Stomach (tissue), 9 donors: ENCODE results near the gene YIPF4. TPM values are rescaled to one million over a fixed set of nuclear protein-coding genes. Genes with fewer than 3 reads are reported as not detected.
"Not testable (repeated sequence)": the region's sequence is repeated elsewhere in the genome, so short reads cannot be mapped to it uniquely, and the experiment has no call there.

ENCODE experiments used
- DNase-seq, 2 donors: peaks; one replicate each; pipeline versions ENCODE4 v3.0.0 to v3.0.0-alpha.2; 2013 to 2019
- H3K27ac ChIP-seq, 5 donors: fragments of 200-600 bp in 4 of 5; sonication (generic) in 4 of 5; one replicate each; pipeline ENCODE4 v1.5.1; 2013 to 2019; ENCODE audit warnings: mild to moderate bottlenecking in 1 of 5, moderate library complexity in 1 of 5
- H3K27me3 ChIP-seq, 3 donors: fragments of 200-600 bp; sonication (generic); one replicate each; pipeline ENCODE4 v1.5.1; 2017 to 2019; ENCODE audit warnings: mixed run types in 1 of 3
- H3K36me3 ChIP-seq, 4 donors: fragments of 200-600 bp; sonication (generic); 1 replicate in 3 of 4; 2 replicates in 1 of 4; pipeline ENCODE4 v1.5.1; 2016 to 2019
- H3K4me1 ChIP-seq, 4 donors: fragments of 200-600 bp; sonication (generic); one replicate each; pipeline ENCODE4 v1.5.1; 2016 to 2019
- H3K4me3 ChIP-seq, 4 donors: fragments of 200-600 bp; sonication (generic) in 3 of 4; one replicate each; pipeline ENCODE4 v1.5.1; 2016 to 2019; ENCODE audit warnings: mild to moderate bottlenecking in 1 of 4
- H3K9me3 ChIP-seq, 4 donors: fragments of 200-600 bp; sonication (generic); one replicate each; pipeline ENCODE4 v1.5.1; 2016 to 2019
- CTCF ChIP-seq, 7 experiments: fragments of 450-650 bp in 4 of 7; fragments of 200-600 bp in 3 of 7; sonication (generic) in 3 of 7; IDR thresholded peaks; one replicate each; pipeline ENCODE4 v1.5.1; 2016 to 2019; ENCODE audit warnings: antibody characterized with exemption in 7 of 7, control low read depth in 2 of 7, mild to moderate bottlenecking in 1 of 7
- EP300 ChIP-seq: sonication (generic); formaldehyde crosslinking; IDR thresholded peaks from one replicate; pipeline ENCODE4 v1.6.1; 2017; ENCODE audit warnings: antibody characterized with exemption
- POLR2A ChIP-seq, 4 donors: fragments of 450-650 bp; IDR thresholded peaks; one replicate each; pipeline ENCODE4 v1.6.1; 2016; ENCODE audit warnings: antibody characterized with exemption in 4 of 4, control low read depth in 2 of 4, mild to moderate bottlenecking in 1 of 4, moderate library complexity in 1 of 4
- POLR2AphosphoS5 ChIP-seq, 3 donors: sonication (generic); formaldehyde crosslinking; IDR thresholded peaks; one replicate each; pipeline ENCODE4 v1.6.1; 2016; ENCODE audit warnings: antibody characterized with exemption in 3 of 3
- WGBS, 5 donors: extraction: QIAGEN DNeasy Blood & Tissue Kit in 3 of 5; methylation state at CpG; one replicate each; pipeline versions ENCODE4 v1.1.5 to v1.1.7; 2013 to 2018; 5-methylcytosine and 5-hydroxymethylcytosine counted together
- intact Hi-C: fragments of 100-400 bp; cut with DNase I; formaldehyde crosslinking; loops from one replicate; pipeline ENCODE4 v1.15.1; 2023; ENCODE audit warnings: low total_unique reads
- polyA plus RNA-seq, 3 donors: library from polyadenylated mRNA; stranded (reverse); fragments of 200-250 nt; gene quantifications; one replicate each; pipeline ENCODE4 v1.2.3, GENCODE V29; 2013
- total RNA-seq, 5 donors: library from RNA; depleted of rRNA; stranded (reverse); fragments of >200 nt; gene quantifications; one replicate each; pipeline versions ENCODE4 v1.1.0 to v1.2.3, GENCODE V29; 2014 to 2016
- donor health status: healthy with polysubstance abuse.
- donor health status: Bipolar disorder and iron deficiency.
- donor health status: healthy.

The YIPF4 gene
- total and polyA plus RNA-seq, 8 donors = 5.3 to 68.3 (median 10.2) TPM

GRCh38 chr2:32291746-32292145, 14.0 kb downstream of the YIPF4 start:
- Histone ChIP-seq H3K27me3 (no peaks in the 10 kb centered on the region), H3K36me3 (peaks cover 3 to 57% (median 50%) of the 10 kb centered on the region in 4 donors), H3K27ac (no peak overlapping the region), H3K4me3 (no peak overlapping the region), H3K9me3 (no peaks in the 10 kb centered on the region), H3K4me1 (peaks cover 11 to 48% (median 22%) of the 10 kb centered on the region in 4 donors)
- WGBS, 5 donors = 27 to 52% (median 36%) methylated on average over 2 of the region's 2 CpGs
- intact Hi-C loops = no loop called here
- no peak for TF ChIP-seq EP300
- no peak for TF ChIP-seq POLR2A (IDR thresholded peaks at IDR 0.05)
- no peak for TF ChIP-seq CTCF (IDR thresholded peaks at IDR 0.05)
- no peak for TF ChIP-seq POLR2AphosphoS5 (IDR thresholded peaks at IDR 0.05)
- DNase-seq = peak; percentile 32 to 58

- H3K36me3 ChIP-seq = peaks cover 3 to 70% (median 66%) of the 10 kb centered on the region in 4 donors
- H3K9me3 ChIP-seq, intact Hi-C loops, H3K27ac ChIP-seq, H3K27me3 ChIP-seq, H3K4me3 ChIP-seq, DNase-seq: not testable (repeated sequence)
- 95 to 100% (median 99%) methylated on average over 3 to 17 of the region's 26 CpGs for WGBS, 5 donors
- H3K4me1 ChIP-seq = peaks cover 10 to 34% (median 16%) of the 10 kb centered on the region in 4 donors
Observed at GRCh38 chr2:32293493-32293892, 15.8 kb downstream of the YIPF4 start.

- H3K36me3 ChIP-seq = peaks cover 3 to 76% (median 71%) of the 10 kb centered on the region in 4 donors
- H3K27ac ChIP-seq, H3K4me3 ChIP-seq, H3K9me3 ChIP-seq, H3K27me3 ChIP-seq, DNase-seq, intact Hi-C loops: not testable (repeated sequence)
- 95 to 99% (median 98%) methylated on average over 13 to 43 of the region's 43 CpGs for WGBS, 5 donors
- H3K4me1 ChIP-seq = peaks cover 5 to 28% (median 11%) of the 10 kb centered on the region in 4 donors
Observed at GRCh38 chr2:32293966-32294562, 16.4 kb downstream of the YIPF4 start.

- H3K4me3 ChIP-seq = no peak overlapping the region
- intact Hi-C loops = no loop called here
- TF ChIP-seq POLR2A (IDR thresholded peaks at IDR 0.05) (no peak), POLR2AphosphoS5 (IDR thresholded peaks at IDR 0.05) (no peak), CTCF (IDR thresholded peaks at IDR 0.05) (no peak), EP300 (no peak)
- no peaks in the 10 kb centered on the region for H3K27me3 ChIP-seq
- no peak for DNase-seq
- no peaks in the 10 kb centered on the region for H3K4me1 ChIP-seq
- H3K36me3 ChIP-seq = peaks cover 0 to 57% (median 50%) of the 10 kb centered on the region in 4 donors
- WGBS, 5 donors = 95 to 99% (median 96%) methylated on average over 7 of the region's 7 CpGs
- no peaks in the 10 kb centered on the region for H3K9me3 ChIP-seq
- H3K27ac ChIP-seq = no peak overlapping the region
Observed at GRCh38 chr2:32310577-32310976, 32.9 kb downstream of the YIPF4 start.

- TF ChIP-seq POLR2AphosphoS5 (IDR thresholded peaks at IDR 0.05) (no peak), CTCF (IDR thresholded peaks at IDR 0.05) (no peak), POLR2A (IDR thresholded peaks at IDR 0.05) (no peak), EP300 (no peak)
- intact Hi-C loops = no loop called here
- 79 to 98% (median 95%) methylated on average over 1 of the region's 1 CpG for WGBS, 5 donors
- peaks cover 0 to 24% (median 20%) of the 10 kb centered on the region in 4 donors for H3K36me3 ChIP-seq
- H3K27me3 ChIP-seq = no peaks in the 10 kb centered on the region
- DNase-seq = no peak
- H3K9me3 ChIP-seq = no peaks in the 10 kb centered on the region
- no peak overlapping the region for H3K4me3 ChIP-seq
- no peak overlapping the region for H3K27ac ChIP-seq
- H3K4me1 ChIP-seq = no peaks in the 10 kb centered on the region
Observed at GRCh38 chr2:32314886-32315285, 37.2 kb downstream of the YIPF4 start.

- H3K4me3 ChIP-seq, H3K9me3 ChIP-seq, intact Hi-C loops, H3K36me3 ChIP-seq, DNase-seq, H3K27me3 ChIP-seq: not testable (repeated sequence)
- 56 to 82% (median 72%) methylated on average over 1 of the region's 1 CpG for WGBS, 5 donors
- peak overlapping the region; percentile 55 to 83 (median 67) for H3K27ac ChIP-seq
- peaks cover 0 to 14% (median 7%) of the 10 kb centered on the region in 4 donors for H3K4me1 ChIP-seq
Observed at GRCh38 chr2:32328679-32329078, 51.0 kb downstream of the YIPF4 start.
